ENCODE data around the gene SHPK.

Gene SHPK

GRCh38 chr17:3655766-3656165 lies 19.7 kb upstream of the SHPK start:
- H3K27ac Mint-ChIP-seq: no peak overlapping the region
- no peaks in the 10 kb centered on the region for H3K27me3 Mint-ChIP-seq (ENCODE audit: low read depth)
- no peaks in the 10 kb centered on the region for H3K36me3 Mint-ChIP-seq (ENCODE audit: low read depth)
- H3K9me3 Mint-ChIP-seq: no peaks in the 10 kb centered on the region
- H3K4me3 Mint-ChIP-seq: no peak overlapping the region
- TF ChIP-seq, protein P1, sequence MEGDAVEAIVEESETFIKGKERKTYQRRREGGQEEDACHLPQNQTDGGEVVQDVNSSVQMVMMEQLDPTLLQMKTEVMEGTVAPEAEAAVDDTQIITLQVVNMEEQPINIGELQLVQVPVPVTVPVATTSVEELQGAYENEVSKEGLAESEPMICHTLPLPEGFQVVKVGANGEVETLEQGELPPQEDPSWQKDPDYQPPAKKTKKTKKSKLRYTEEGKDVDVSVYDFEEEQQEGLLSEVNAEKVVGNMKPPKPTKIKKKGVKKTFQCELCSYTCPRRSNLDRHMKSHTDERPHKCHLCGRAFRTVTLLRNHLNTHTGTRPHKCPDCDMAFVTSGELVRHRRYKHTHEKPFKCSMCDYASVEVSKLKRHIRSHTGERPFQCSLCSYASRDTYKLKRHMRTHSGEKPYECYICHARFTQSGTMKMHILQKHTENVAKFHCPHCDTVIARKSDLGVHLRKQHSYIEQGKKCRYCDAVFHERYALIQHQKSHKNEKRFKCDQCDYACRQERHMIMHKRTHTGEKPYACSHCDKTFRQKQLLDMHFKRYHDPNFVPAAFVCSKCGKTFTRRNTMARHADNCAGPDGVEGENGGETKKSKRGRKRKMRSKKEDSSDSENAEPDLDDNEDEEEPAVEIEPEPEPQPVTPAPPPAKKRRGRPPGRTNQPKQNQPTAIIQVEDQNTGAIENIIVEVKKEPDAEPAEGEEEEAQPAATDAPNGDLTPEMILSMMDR (IDR thresholded peaks at IDR 0.05; ENCODE audit: unreplicated experiment in 3 of 3): no peak
- no peaks in the 10 kb centered on the region for H3K4me1 Mint-ChIP-seq

- no peak overlapping the region for H3K4me3 Mint-ChIP-seq
These were observed 11.9 kb upstream of the SHPK start for GRCh38 chr17:3647769-3648555.

DNA sequence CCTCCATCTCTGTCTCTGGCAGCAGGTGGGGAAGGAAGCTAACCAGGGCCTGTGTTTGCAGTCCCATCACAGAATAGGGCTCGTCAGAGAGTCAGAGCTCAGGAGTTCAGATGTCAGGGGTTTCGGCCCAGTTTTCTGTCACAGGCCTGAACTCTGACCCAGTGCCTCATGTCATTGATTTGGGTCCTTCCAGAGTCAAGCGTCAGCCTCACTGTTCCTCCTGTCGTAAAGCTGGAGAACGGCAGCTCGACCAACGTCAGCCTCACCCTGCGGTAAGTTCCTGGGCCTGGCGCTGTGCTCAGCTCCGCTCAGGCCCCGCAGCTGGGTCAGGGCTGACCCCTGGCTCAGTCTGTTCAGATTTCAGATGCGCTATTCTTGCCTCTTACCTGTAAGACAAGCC lies 11.2 kb upstream of the SHPK start:
- H3K27me3 Mint-ChIP-seq (ENCODE audit: low read depth): no peaks in the 10 kb centered on the region
- no peak overlapping the region for H3K4me3 Mint-ChIP-seq
- H3K27ac Mint-ChIP-seq: no peak overlapping the region
- peaks cover 9% of the 10 kb centered on the region for H3K36me3 Mint-ChIP-seq (ENCODE audit: low read depth)
- H3K9me3 Mint-ChIP-seq: no peaks in the 10 kb centered on the region
- TF ChIP-seq, protein P1 (IDR thresholded peaks at IDR 0.05; ENCODE audit: unreplicated experiment in 3 of 3): no peak
- peaks cover 7% of the 10 kb centered on the region for H3K4me1 Mint-ChIP-seq

More at GRCh38 chr17:3647769-3648555, 11.9 kb upstream of the SHPK start:
- TF ChIP-seq, protein P1 (IDR thresholded peaks at IDR 0.05; ENCODE audit: unreplicated experiment in 3 of 3): peak; percentile 49 to 53 (median 51)
- H3K9me3 Mint-ChIP-seq: no peaks in the 10 kb centered on the region
- H3K27me3 Mint-ChIP-seq (ENCODE audit: low read depth): no peaks in the 10 kb centered on the region
- H3K36me3 Mint-ChIP-seq (ENCODE audit: low read depth): peaks cover 9% of the 10 kb centered on the region
- H3K27ac Mint-ChIP-seq: peak overlapping the region in 2 of 3 experiments; percentile 10 to 66
- H3K4me1 Mint-ChIP-seq: peaks cover 7% of the 10 kb centered on the region

DNA sequence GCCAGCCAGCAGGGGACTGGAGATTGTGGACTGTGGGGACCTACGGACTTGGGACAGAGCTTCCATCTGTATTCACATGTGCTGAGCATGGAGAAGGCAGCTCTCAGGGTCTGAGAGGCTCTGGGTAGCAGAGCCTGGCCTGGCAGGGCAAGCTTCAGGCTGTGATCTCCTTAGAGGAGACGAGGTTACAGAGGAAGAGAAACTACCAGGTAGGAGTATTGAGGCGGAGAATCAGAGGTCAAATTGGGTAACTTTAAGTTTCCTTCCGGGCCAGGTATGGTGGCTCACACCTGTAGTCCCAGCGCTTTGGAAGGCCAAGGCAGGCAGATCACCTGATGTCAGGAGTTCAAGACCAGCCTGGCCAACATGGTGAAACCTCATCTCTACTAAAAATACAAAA lies 9.3 kb upstream of the SHPK start:
- Mint-ChIP-seq H3K27ac (no peak overlapping the region), H3K9me3 (no peaks in the 10 kb centered on the region), H3K4me1 (peaks cover 8% of the 10 kb centered on the region), H3K36me3 (ENCODE audit: low read depth) (peaks cover 14% of the 10 kb centered on the region), H3K4me3 (no peak overlapping the region), H3K27me3 (ENCODE audit: low read depth) (no peaks in the 10 kb centered on the region)
- TF ChIP-seq, protein P1 (IDR thresholded peaks at IDR 0.05; ENCODE audit: unreplicated experiment in 3 of 3): no peak

DNA sequence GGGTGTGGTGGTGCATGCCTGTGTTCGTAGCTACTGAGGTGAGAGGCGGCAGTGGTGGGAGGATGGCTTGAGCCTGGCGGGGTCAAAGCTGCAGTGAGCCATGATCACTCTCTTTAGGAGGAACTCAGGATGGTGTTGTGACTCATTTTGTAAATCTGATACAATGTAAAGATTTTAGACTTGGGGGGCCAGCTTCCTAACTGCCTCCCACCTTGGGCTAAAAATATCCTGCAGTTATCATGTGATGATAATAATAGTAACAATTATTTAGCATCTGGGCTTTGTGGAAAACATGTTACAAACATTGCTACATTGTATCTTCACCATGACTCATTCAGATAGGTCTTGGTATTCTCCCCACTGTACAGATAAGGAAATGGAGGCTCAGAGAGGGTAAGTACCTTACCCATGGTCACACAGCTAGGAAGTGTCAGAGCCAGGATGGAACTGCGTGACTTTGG lies 7.9 kb upstream of the SHPK start:
- TF ChIP-seq, protein P1 (IDR thresholded peaks at IDR 0.05; ENCODE audit: unreplicated experiment in 3 of 3): no peak
- H3K27ac Mint-ChIP-seq: no peak overlapping the region

More for the DNA sequence above, 7.9 kb upstream of the SHPK start:
- no peak overlapping the region for H3K4me3 Mint-ChIP-seq
- no peaks in the 10 kb centered on the region for H3K27me3 Mint-ChIP-seq (ENCODE audit: low read depth)
- peaks cover 8% of the 10 kb centered on the region for H3K36me3 Mint-ChIP-seq (ENCODE audit: low read depth)
- H3K4me1 Mint-ChIP-seq: peaks cover 15% of the 10 kb centered on the region
- no peaks in the 10 kb centered on the region for H3K9me3 Mint-ChIP-seq

Data from nephron (organoid).